Bronchial epithelial cell (primary cell): ENCODE results near the gene RNASET2. TPM values are rescaled to one million over a fixed set of nuclear protein-coding genes. Genes with fewer than 3 reads are reported as not detected.

Source experiments
- DNase-seq: peaks from one replicate; pipeline ENCODE4 v3.0.0-alpha.2; 2010; ENCODE audit warnings: low read depth
- FAIRE-seq: peaks from 2 replicates; lab custom pipeline; 2011; peaks lifted over from hg19 to GRCh38; lab: Jason Lieb, UNC
- H3K27me3 ChIP-seq: 2 replicates; pipeline ENCODE4 v1.5.1; 2011; ENCODE audit warnings: low read length; ENCODE audit not compliant: control insufficient read depth, insufficient read depth
- H3K36me3 ChIP-seq: 2 replicates; pipeline ENCODE4 v1.5.1; 2011; ENCODE audit warnings: low read length; ENCODE audit not compliant: control insufficient read depth, insufficient read depth
- H3K4me3 ChIP-seq: 2 replicates; pipeline ENCODE4 v1.5.1; 2011; ENCODE audit warnings: mild to moderate bottlenecking, low read depth, low read length, control low read depth
- total RNA-seq: library from RNA; depleted of rRNA; stranded (reverse); fragments of >200 nt; gene quantifications from 2 replicates; pipeline ENCODE4 v1.2.1, GENCODE V29; 2014
- TF ChIP-seq, protein P1 (sequence below): IDR thresholded peaks from 2 replicates; pipeline ENCODE4 v1.5.1; 2011; ENCODE audit warnings: mild to moderate bottlenecking, moderate library complexity, low read length, control low read depth, inconsistent platforms; ENCODE audit not compliant: insufficient read depth, severe bottlenecking

The RNASET2 gene
- total RNA-seq, 1 donor from 2014 or later, result 13.2 TPM

DNA sequence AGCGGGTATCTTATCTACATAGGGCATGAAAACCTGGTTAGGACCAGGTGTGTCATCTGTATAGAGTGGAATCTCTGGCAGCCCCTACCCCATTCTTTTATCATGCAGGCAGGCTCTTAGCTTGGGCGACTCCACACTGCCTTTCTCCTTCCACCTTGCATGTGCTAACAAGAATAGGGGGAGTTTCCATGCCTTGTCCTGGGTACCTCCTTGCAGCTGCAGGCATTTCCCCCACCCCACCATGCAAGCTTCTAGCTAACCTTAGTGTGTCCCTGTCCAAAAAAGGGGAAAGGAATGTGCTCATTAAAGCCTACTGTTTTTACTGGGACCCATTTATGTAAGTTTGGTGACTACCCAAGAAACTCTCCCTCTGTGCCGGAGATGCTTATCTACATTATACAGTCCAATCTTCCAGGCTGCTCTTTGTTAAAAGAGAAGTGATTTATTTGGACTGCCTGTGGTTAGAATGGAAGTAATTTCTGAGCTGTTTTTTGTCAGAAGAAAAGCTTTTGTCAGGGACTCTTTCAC lies 32.4 kb upstream of the RNASET2 start:
- Histone ChIP-seq H3K36me3 (no peaks in the 10 kb centered on the region), H3K4me3 (no peak overlapping the region), H3K27me3 (no peaks in the 10 kb centered on the region)
- TF ChIP-seq, protein P1, sequence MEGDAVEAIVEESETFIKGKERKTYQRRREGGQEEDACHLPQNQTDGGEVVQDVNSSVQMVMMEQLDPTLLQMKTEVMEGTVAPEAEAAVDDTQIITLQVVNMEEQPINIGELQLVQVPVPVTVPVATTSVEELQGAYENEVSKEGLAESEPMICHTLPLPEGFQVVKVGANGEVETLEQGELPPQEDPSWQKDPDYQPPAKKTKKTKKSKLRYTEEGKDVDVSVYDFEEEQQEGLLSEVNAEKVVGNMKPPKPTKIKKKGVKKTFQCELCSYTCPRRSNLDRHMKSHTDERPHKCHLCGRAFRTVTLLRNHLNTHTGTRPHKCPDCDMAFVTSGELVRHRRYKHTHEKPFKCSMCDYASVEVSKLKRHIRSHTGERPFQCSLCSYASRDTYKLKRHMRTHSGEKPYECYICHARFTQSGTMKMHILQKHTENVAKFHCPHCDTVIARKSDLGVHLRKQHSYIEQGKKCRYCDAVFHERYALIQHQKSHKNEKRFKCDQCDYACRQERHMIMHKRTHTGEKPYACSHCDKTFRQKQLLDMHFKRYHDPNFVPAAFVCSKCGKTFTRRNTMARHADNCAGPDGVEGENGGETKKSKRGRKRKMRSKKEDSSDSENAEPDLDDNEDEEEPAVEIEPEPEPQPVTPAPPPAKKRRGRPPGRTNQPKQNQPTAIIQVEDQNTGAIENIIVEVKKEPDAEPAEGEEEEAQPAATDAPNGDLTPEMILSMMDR, result no peak
- no peak for DNase-seq
- no peak for FAIRE-seq

DNA sequence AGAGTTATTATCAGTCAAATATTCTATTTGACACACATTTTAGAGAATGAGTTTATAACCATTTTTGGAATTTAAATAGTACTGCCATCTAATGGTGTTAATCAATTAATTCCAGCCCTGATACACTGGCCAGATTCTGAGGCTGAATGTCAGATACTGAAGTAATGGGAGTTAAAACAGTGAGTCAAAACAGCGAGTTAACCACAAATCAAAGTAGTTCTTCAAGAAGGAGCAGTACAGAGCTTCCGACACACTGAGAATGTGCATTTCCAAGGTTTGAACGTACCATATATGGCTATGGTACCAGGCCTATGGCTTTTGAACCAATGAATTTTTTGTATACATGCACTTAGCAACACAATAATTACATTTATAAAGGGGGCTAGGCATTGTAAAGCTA lies 31.6 kb upstream of the RNASET2 start:
- Histone ChIP-seq H3K27me3 (no peaks in the 10 kb centered on the region), H3K36me3 (no peaks in the 10 kb centered on the region), H3K4me3 (no peak overlapping the region)
- FAIRE-seq, result no peak
- TF ChIP-seq, protein P1, result no peak
- DNase-seq, result no peak

DNA sequence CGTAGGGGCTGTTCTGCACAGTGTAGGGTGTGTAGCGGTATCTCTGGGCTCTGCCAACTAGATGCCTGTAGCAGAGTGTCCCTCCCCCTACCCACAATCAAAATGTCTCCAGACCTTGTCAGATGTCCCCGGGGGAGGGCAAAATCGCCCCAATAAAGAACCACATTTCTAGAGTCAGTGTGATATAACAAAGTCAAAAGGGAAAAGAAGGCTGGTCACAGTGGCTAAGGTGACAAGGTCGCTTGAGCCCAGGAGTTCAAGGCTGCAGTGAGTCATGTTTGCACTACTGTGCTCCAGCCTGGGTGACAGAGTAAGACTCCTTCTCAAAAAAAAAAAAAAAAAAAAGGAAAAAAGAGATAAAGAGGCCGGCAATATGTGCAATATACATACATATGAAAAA lies 31.1 kb upstream of the RNASET2 start:
- no peaks in the 10 kb centered on the region for H3K36me3 ChIP-seq
- H3K27me3 ChIP-seq, result no peaks in the 10 kb centered on the region
- DNase-seq (no peak), FAIRE-seq (no peak)
- H3K4me3 ChIP-seq, result no peak overlapping the region
- TF ChIP-seq, protein P1, result no peak

DNA sequence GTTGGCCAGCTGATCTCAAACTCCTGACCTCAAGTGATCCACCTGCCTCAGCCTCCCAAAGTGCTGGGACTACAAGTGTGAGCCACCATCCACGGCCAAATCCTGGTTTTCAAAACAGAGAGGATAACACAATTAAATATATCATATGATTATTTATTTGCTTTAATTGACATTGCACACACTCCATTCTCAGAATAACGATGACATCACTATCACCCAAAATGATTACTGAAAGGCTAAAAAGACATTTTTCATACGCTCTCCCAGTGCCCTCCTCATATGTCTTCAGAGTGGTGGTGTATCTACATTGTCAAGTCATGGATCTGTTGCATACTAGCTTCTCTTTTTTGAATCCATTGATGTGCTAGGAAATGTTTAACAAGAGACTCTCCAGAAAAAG lies 24.4 kb upstream of the RNASET2 start:
- TF ChIP-seq, protein P1, result no peak
- DNase-seq, result no peak
- H3K27me3 ChIP-seq, result no peaks in the 10 kb centered on the region
- no peak overlapping the region for H3K4me3 ChIP-seq
- FAIRE-seq, result no peak
- H3K36me3 ChIP-seq, result no peaks in the 10 kb centered on the region

DNA sequence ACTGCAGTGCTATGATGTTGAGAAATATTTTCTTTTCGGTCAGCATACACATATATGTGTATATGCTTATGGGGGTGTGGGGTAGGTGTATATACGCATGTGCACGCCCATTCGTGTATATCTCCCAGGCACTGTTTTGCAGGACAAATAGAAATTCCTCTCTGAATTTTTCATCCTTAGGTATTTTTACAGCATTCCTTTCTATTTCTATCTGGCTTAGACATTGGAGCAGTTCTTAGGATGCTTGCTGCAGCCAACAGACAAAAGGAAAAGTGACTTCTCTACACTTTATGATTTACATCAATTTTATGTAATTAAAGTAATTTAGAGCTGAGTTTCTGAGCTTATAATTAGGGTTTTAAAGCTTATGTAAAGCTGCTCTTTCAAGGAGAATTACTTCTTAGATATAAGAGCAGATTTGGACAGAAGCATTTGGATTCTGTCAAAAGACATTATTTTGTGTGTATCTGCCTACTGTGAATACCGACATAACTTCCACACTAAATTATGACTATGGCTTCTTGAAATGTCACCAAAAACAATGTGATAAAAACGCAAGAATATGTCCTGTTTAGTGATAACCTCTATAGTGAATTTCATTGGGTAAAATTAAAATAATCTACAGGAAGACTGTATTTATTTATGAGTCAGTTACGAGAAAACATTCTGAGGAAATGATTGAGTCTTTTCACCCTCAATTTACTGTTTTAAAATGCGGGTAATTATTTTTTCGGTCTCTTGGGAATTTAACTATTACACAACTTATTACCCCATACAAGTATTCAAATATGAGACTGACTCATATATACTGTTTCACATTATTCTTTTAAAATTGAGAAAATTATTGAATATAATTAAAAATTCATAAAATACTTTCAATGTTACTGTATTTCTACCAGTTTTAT lies 21.5 kb upstream of the RNASET2 start:
- H3K36me3 ChIP-seq, result no peaks in the 10 kb centered on the region
- H3K4me3 ChIP-seq, result no peak overlapping the region
- TF ChIP-seq, protein P1, result no peak
- FAIRE-seq (no peak), DNase-seq (no peak)
- no peaks in the 10 kb centered on the region for H3K27me3 ChIP-seq
